Vagina (tissue), 2 donors: ENCODE measurements around the gene PITX2.

ENCODE experiments used
- POLR2A ChIP-seq, 2 donors: fragments of 450-650 bp; IDR thresholded peaks; one replicate each; pipeline ENCODE4 v1.6.1; 2017; ENCODE audit warnings: antibody characterized with exemption in 2 of 2, mild to moderate bottlenecking in 2 of 2, moderate library complexity in 2 of 2
- POLR2AphosphoS5 ChIP-seq, 2 donors: sonication (generic); formaldehyde crosslinking; IDR thresholded peaks; one replicate each; pipeline ENCODE4 v1.9.0; 2017; ENCODE audit warnings: antibody characterized with exemption in 2 of 2, mild to moderate bottlenecking in 2 of 2, low read depth in 1 of 2; ENCODE audit not compliant: insufficient read depth in 1 of 2
- TF ChIP-seq, protein P1 (sequence below), 3 experiments: fragments of 450-650 bp in 2 of 3; fragments of 200-600 bp in 1 of 3; sonication (generic) in 1 of 3; IDR thresholded peaks; one replicate each; pipeline ENCODE4 v1.5.1; 2017 to 2019; ENCODE audit warnings: antibody characterized with exemption in 3 of 3, mild to moderate bottlenecking in 2 of 3, moderate library complexity in 2 of 3

- TF ChIP-seq, protein P1, sequence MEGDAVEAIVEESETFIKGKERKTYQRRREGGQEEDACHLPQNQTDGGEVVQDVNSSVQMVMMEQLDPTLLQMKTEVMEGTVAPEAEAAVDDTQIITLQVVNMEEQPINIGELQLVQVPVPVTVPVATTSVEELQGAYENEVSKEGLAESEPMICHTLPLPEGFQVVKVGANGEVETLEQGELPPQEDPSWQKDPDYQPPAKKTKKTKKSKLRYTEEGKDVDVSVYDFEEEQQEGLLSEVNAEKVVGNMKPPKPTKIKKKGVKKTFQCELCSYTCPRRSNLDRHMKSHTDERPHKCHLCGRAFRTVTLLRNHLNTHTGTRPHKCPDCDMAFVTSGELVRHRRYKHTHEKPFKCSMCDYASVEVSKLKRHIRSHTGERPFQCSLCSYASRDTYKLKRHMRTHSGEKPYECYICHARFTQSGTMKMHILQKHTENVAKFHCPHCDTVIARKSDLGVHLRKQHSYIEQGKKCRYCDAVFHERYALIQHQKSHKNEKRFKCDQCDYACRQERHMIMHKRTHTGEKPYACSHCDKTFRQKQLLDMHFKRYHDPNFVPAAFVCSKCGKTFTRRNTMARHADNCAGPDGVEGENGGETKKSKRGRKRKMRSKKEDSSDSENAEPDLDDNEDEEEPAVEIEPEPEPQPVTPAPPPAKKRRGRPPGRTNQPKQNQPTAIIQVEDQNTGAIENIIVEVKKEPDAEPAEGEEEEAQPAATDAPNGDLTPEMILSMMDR (IDR thresholded peaks at IDR 0.05): no peak
- TF ChIP-seq POLR2A (IDR thresholded peaks at IDR 0.05) (no peak), POLR2AphosphoS5 (IDR thresholded peaks at IDR 0.05; ENCODE audit: insufficient read depth in 1 of 2, low read depth in 1 of 2) (no peak)
Measured at GRCh38 chr4:110624398-110624780, 1.5 kb upstream of the PITX2 start.
